Measurements from ENCODE around the gene TBCCD1. TPM values are rescaled to one million over a fixed set of nuclear protein-coding genes. Genes with fewer than 3 reads are reported as not detected.

The TBCCD1 gene
- total RNA-seq, 1 experiment from 2014 or later, result 7.4 TPM

- DNase-seq, result no peak
- no peak overlapping the region for H3K9ac ChIP-seq (ENCODE audit: extremely low read depth, insufficient read length, low read length)
- no peak overlapping the region for H2BK5ac ChIP-seq (ENCODE audit: insufficient read length, low read length)
- no peaks in the 10 kb centered on the region for H3K23me2 ChIP-seq (ENCODE audit: insufficient read length, low read depth, low read length, poor library complexity, severe bottlenecking)
- no peak overlapping the region for H3K4ac ChIP-seq (ENCODE audit: low read depth, low read length)
- no peaks in the 10 kb centered on the region for H3K9me3 ChIP-seq (ENCODE audit: control insufficient read depth, low read depth, low read length)
- H3K23ac ChIP-seq (ENCODE audit: insufficient read length, low read depth, low read length), result no peak overlapping the region
- H2BK120ac ChIP-seq (ENCODE audit: low read depth, low read length, poor library complexity, severe bottlenecking), result no peak overlapping the region
- no peak overlapping the region for H3K14ac ChIP-seq (ENCODE audit: insufficient read depth, low read length)
- no peak overlapping the region for H3K27ac ChIP-seq (ENCODE audit: insufficient read length, low read depth, low read length)
- no peak overlapping the region for H2BK12ac ChIP-seq (ENCODE audit: insufficient read length, low read depth, low read length)
- no peak overlapping the region for H3K18ac ChIP-seq (ENCODE audit: insufficient read length, low read depth, low read length)
- no peak overlapping the region for H3K56ac ChIP-seq (ENCODE audit: insufficient read length, low read depth, low read length)
- H3K79me1 ChIP-seq (ENCODE audit: insufficient read depth, low read depth, low read length, poor library complexity, severe bottlenecking), result no peaks in the 10 kb centered on the region
- no CpG with 5 or more reads among the region's 2 CpGs for WGBS (ENCODE audit: extremely low coverage, insufficient read length, low lambda C conversion rate)
- no peaks in the 10 kb centered on the region for H3K4me1 Mint-ChIP-seq
- H3T11ph ChIP-seq (ENCODE audit: low read length), result no peak overlapping the region
- no peaks in the 10 kb centered on the region for H3K27me3 Mint-ChIP-seq (ENCODE audit: low read depth)
- no peak overlapping the region for H4K91ac ChIP-seq (ENCODE audit: insufficient read length, low read depth, low read length)
- H3K4me1 ChIP-seq (ENCODE audit: insufficient read depth, low read length), result no peaks in the 10 kb centered on the region
- no peak overlapping the region for H2BK15ac ChIP-seq (ENCODE audit: low read depth, low read length)
- H3K9me3 Mint-ChIP-seq, result no peaks in the 10 kb centered on the region
- peaks cover 32 to 83% (median 73%) of the 10 kb centered on the region in 3 experiments; a peak in 6 of 7 replicates for H3K36me3 Mint-ChIP-seq (ENCODE audit: insufficient read depth in 1 of 3, low read depth in 3 of 3)
- H3K27me3 ChIP-seq (ENCODE audit: insufficient read depth, low read length), result no peaks in the 10 kb centered on the region
- no peak overlapping the region for H3K4me2 ChIP-seq (ENCODE audit: insufficient read depth, insufficient read length, low read length)
- H2BK20ac ChIP-seq (ENCODE audit: low read depth, low read length, poor library complexity, severe bottlenecking), result no peak overlapping the region
- TF ChIP-seq CTCF (conservative IDR thresholded peaks at IDR 0.05), result no peak
- no peak overlapping the region for H4K8ac ChIP-seq (replicated peaks; ENCODE audit: insufficient read length, low read depth, low read length)
- H3K79me2 ChIP-seq (ENCODE audit: insufficient read depth, low read length), result no peaks in the 10 kb centered on the region
- H2AFZ ChIP-seq (ENCODE audit: low read length), result no peak overlapping the region
- H4K20me1 ChIP-seq (ENCODE audit: control insufficient read depth, insufficient read depth, insufficient read length), result no peaks in the 10 kb centered on the region
- no peak overlapping the region for H2AK5ac ChIP-seq (ENCODE audit: insufficient read length, low read length)
- H4K5ac ChIP-seq (ENCODE audit: insufficient read length, low read depth, low read length), result no peak overlapping the region
- H3K4me3 Mint-ChIP-seq, result no peak overlapping the region
- no peak overlapping the region for H3K27ac Mint-ChIP-seq
These were observed 10.4 kb upstream of the TBCCD1 start for GRCh38 chr3:186577521-186577920.

Measured in H9 (cell line).